ENCODE measurements around the gene SLC22A5.

Gene SLC22A5

DNA sequence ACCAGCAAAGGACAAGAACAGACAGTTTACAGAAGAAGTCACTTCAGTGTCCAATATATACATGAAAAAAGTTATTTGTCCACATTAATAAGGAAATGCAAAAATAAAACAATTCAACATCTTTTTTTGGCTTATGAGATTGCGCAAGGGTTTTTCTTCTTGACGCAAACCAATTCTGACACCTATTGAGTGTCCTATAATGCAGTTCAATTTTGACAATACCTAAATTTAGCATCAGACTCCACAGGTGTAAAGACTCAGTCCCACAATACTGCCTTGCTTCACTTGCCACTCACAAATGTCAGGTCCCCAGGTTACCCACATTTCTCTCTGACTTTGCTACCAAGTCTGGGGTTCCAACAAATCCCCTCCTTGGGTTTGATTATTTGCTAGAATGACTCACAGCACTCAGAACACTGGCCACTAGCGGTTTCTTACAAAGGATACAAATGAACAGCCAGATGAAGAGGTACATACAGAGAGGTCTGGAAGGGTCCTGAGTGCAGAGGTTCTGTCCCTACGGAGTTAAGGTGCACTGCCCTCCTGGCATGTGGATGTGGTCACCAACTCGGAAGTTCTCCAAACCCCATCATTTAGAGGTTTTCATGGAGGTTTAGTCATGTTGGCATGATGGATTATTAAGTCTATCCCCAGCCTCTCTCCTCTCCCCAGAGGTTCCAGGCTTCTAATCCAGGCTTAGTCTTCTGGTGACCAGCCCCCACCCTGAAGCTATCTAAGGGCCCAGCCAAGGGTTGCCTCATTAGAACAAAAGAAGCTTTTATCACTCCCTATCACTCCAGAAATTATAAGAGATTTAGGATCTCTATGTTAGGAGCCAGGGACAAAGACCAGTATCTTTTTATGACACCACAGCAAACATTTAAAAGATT is 27.0 kb upstream of the SLC22A5 start:
- no peak overlapping the region for H3K4me3 ChIP-seq (replicated peaks; ENCODE audit: low read depth, low read length)
- H3K36me3 ChIP-seq (ENCODE audit: control insufficient read depth, insufficient read depth, low read length) = no peaks in the 10 kb centered on the region
- DNase-seq (ENCODE audit: extremely low read depth, insufficient read length) = no peak
- H3K27me3 ChIP-seq (replicated peaks; ENCODE audit: control insufficient read depth, insufficient read depth, low read length) = no peaks in the 10 kb centered on the region; the same call in 1 of the 2 replicates
- TF ChIP-seq, protein P1, sequence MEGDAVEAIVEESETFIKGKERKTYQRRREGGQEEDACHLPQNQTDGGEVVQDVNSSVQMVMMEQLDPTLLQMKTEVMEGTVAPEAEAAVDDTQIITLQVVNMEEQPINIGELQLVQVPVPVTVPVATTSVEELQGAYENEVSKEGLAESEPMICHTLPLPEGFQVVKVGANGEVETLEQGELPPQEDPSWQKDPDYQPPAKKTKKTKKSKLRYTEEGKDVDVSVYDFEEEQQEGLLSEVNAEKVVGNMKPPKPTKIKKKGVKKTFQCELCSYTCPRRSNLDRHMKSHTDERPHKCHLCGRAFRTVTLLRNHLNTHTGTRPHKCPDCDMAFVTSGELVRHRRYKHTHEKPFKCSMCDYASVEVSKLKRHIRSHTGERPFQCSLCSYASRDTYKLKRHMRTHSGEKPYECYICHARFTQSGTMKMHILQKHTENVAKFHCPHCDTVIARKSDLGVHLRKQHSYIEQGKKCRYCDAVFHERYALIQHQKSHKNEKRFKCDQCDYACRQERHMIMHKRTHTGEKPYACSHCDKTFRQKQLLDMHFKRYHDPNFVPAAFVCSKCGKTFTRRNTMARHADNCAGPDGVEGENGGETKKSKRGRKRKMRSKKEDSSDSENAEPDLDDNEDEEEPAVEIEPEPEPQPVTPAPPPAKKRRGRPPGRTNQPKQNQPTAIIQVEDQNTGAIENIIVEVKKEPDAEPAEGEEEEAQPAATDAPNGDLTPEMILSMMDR (IDR thresholded peaks at IDR 0.05; ENCODE audit: insufficient read depth, low read length, poor library complexity, severe bottlenecking) = no peak

DNA sequence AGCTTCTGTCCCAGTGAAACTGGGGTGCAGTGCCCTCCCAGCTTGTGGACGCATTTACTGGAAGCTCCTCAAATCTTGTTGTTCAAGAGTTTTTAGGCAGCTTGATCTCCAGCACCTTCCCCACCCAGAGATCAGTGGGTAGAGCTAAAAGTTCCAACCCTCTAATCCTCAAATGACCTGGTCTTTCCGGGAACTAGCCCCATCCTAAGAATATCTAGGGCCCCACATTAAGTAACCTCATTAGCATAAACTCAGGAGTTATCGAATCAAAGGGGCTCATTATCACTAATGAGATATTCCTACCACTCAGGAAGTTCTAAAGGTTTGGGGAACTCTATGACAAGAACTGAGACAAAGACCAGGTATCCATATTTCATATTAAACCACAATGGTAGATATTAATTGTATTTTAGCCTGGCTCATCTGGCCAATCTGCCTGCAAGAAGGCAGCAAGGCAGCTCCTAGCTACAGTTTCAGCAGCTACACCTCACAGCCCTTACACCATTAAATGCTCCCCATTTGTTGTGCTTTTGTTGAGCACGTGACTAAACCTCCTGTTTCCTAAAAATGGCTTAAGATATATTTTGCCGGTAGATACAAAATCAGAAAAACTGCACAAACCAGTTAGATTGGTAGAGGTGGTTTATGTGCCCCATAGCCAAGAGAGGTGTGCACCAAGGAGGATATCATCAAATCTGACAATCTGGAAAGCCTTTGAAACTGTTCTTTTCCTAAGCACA is 24.6 kb upstream of the SLC22A5 start:
- no peaks in the 10 kb centered on the region; the same call in none of the 2 replicates for H3K27me3 ChIP-seq (replicated peaks; ENCODE audit: control insufficient read depth, insufficient read depth, low read length)
- H3K4me3 ChIP-seq (replicated peaks; ENCODE audit: low read depth, low read length) = no peak overlapping the region
- no peak for DNase-seq (ENCODE audit: extremely low read depth, insufficient read length)
- no peaks in the 10 kb centered on the region for H3K36me3 ChIP-seq (ENCODE audit: control insufficient read depth, insufficient read depth, low read length)
- TF ChIP-seq, protein P1 (IDR thresholded peaks at IDR 0.05; ENCODE audit: insufficient read depth, low read length, poor library complexity, severe bottlenecking) = no peak

DNA sequence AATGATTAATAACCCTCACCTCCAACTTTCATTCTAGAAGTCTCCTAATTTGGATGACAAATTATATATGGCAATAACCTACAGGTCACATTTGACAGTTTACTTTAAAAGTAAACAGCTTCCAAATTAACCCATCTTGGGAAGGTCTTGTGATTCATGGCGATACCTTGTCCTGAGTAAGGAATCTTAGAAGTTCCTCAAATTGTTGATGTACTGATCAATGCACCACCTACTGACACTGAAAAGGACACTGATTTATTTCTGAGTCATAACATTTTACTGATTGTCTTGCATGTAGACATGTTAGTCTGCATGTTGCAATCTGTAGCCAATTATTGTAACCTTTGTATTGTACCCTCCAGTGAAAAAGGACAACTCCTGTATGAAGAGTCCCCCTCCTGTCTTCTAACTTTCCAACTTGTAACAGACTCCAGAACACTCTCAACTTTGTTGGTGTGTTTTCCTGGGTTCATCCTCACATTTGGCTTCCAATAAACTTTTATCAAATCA is 16.0 kb upstream of the SLC22A5 start:
- Histone ChIP-seq H3K4me3 (replicated peaks; ENCODE audit: low read depth, low read length) (no peak overlapping the region), H3K27me3 (replicated peaks; ENCODE audit: control insufficient read depth, insufficient read depth, low read length) (no peaks in the 10 kb centered on the region; the same call in none of the 2 replicates), H3K36me3 (ENCODE audit: control insufficient read depth, insufficient read depth, low read length) (no peaks in the 10 kb centered on the region)
- DNase-seq (ENCODE audit: extremely low read depth, insufficient read length) = no peak
- TF ChIP-seq, protein P1 (IDR thresholded peaks at IDR 0.05; ENCODE audit: insufficient read depth, low read length, poor library complexity, severe bottlenecking) = no peak

DNA sequence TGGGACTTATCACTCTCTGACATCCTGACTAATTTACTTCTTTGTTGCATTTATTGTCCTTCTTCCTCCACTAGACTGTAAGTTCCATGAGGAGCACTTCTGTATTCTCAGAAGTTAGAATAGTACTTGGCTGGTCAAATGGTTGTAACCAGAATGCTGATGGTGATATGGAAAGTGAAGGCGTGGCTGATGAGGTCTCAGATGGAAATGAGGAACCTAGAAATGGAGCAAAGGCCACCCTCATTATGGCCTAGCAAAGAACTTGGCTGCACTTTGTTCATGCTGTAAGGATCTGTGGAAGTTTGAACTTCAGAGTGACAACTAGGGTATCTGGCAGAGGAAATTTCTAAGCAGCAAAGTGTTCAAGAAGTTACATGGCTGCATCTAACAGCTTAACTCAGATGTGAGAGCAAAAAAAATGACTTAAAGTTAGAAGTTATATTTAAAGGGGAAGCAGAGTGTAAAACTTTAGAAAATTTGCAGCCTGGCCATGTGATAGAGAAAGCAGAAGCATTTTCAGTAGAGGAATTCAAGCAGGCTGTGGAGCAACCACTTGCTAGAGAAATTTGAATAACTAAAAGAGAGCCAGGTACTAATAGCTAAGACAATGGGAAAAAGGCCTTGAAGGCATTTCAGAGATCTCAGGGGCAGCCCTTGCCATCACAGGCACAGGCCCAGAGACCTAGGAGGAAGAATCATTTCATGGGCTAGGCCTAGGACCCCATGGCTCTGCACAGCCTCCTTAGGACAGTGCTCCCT is 14.9 kb upstream of the SLC22A5 start:
- DNase-seq (ENCODE audit: extremely low read depth, insufficient read length) = no peak
- Histone ChIP-seq H3K27me3 (replicated peaks; ENCODE audit: control insufficient read depth, insufficient read depth, low read length) (no peaks in the 10 kb centered on the region; the same call in 1 of the 2 replicates), H3K36me3 (ENCODE audit: control insufficient read depth, insufficient read depth, low read length) (no peaks in the 10 kb centered on the region), H3K4me3 (replicated peaks; ENCODE audit: low read depth, low read length) (no peak overlapping the region)
- TF ChIP-seq, protein P1 (IDR thresholded peaks at IDR 0.05; ENCODE audit: insufficient read depth, low read length, poor library complexity, severe bottlenecking) = no peak

DNA sequence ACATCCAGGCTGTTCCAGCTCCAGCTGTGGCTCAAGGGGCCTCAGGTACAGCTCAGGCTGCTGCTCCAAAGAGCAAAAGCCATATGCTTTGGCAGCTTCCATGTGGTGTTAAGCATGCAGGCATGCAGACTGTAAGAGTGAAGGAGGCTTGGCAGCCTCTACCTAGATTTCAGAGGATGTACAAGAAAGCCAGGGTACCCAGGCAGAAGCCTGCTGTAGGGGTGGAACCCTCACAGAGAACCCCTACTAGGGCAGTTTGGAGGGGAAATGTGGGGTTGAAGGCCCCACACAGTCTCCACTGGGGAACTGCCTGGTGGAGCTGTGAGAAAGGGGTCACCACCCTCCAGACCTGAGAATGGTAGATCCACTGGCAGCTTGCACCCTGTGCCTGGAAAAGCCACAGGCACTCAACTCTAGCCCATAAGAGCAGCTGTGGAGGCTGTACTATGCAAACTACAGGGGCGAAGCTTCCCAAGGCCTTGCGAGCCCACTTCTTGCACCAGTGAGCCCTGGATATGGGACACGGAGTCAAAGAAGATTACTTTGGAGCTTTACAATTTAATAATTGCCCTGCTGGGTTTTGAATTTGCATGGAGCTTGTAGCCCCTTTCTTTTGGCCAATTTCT is 14.3 kb upstream of the SLC22A5 start:
- TF ChIP-seq, protein P1 (IDR thresholded peaks at IDR 0.05; ENCODE audit: insufficient read depth, low read length, poor library complexity, severe bottlenecking) = no peak
- Histone ChIP-seq H3K27me3 (replicated peaks; ENCODE audit: control insufficient read depth, insufficient read depth, low read length) (no peaks in the 10 kb centered on the region; the same call in 1 of the 2 replicates), H3K4me3 (replicated peaks; ENCODE audit: low read depth, low read length) (no peak overlapping the region), H3K36me3 (ENCODE audit: control insufficient read depth, insufficient read depth, low read length) (no peaks in the 10 kb centered on the region)
- no peak for DNase-seq (ENCODE audit: extremely low read depth, insufficient read length)
